Measurements from ENCODE around the gene F12.
"Not testable (repeated sequence)": the region's sequence is repeated elsewhere in the genome, so short reads cannot be mapped to it uniquely, and the experiment has no call there.

F12 gene

GRCh38 chr5:177376107-177376506 is 33.3 kb downstream of the F12 start:
- H3K9me3 ChIP-seq (ENCODE audit: low read length): no peaks in the 10 kb centered on the region
- no peak overlapping the region for H3K4me3 ChIP-seq (ENCODE audit: low read depth, low read length, poor library complexity, severe bottlenecking)
- no peak for TF ChIP-seq EZH2 (IDR thresholded peaks at IDR 0.05; ENCODE audit: borderline replicate concordance, low read length)
- TF ChIP-seq CTCF (IDR thresholded peaks at IDR 0.05; ENCODE audit: low read length): no peak
- H4K20me1 ChIP-seq (ENCODE audit: insufficient read depth, low read length): no peaks in the 10 kb centered on the region
- no peak overlapping the region for H3K9ac ChIP-seq (ENCODE audit: low read length)
- H3K36me3 ChIP-seq (ENCODE audit: insufficient read depth, low read length): peaks cover 12% of the 10 kb centered on the region
- no peak overlapping the region for H3K27ac ChIP-seq (ENCODE audit: low read depth, low read length, poor library complexity, severe bottlenecking)
- no peak overlapping the region for H3K4me2 ChIP-seq (ENCODE audit: low read length)
- no peaks in the 10 kb centered on the region for H3K79me2 ChIP-seq (ENCODE audit: insufficient read depth, low read length)
- H3K27me3 ChIP-seq (ENCODE audit: insufficient read depth, low read length): no peaks in the 10 kb centered on the region
- peaks cover 6% of the 10 kb centered on the region for H3K4me1 ChIP-seq (ENCODE audit: insufficient read depth, low read length, severe bottlenecking)
- no peaks in the 10 kb centered on the region for H3K9me2 ChIP-seq (ENCODE audit: low read depth, low read length)
- H2AFZ ChIP-seq (ENCODE audit: low read length): no peak overlapping the region
- H3F3A ChIP-seq (ENCODE audit: insufficient read depth, low read length): no peaks in the 10 kb centered on the region

DNA sequence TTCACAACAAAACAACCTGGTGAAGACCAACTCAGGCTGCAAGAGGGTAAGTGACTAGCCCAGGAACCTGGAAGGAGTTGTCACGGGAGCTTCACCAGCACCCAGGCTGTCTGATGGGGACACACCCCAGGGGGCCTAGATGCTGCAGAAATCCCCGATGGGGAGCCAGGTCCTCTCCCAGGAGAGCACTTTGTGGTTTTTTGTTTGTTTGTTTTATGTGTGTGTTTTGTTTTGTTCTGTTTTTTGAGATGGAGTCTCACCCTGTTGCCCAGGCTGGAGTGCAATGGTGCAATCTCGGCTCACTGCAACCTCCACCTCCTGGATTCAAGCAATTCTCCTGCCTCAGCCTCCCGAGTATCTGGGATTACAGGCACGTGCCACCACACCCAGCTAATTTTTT is 33.8 kb downstream of the F12 start:
- not testable (repeated sequence) for H3K9ac ChIP-seq (ENCODE audit: low read length); H3K27me3 ChIP-seq (ENCODE audit: insufficient read depth, low read length); H3K27ac ChIP-seq (ENCODE audit: low read depth, low read length, poor library complexity, severe bottlenecking); H3K9me2 ChIP-seq (ENCODE audit: low read depth, low read length); H2AFZ ChIP-seq (ENCODE audit: low read length); H3K9me3 ChIP-seq (ENCODE audit: low read length); H3K4me2 ChIP-seq (ENCODE audit: low read length); H3F3A ChIP-seq (ENCODE audit: insufficient read depth, low read length); H3K4me3 ChIP-seq (ENCODE audit: low read depth, low read length, poor library complexity, severe bottlenecking); H4K20me1 ChIP-seq (ENCODE audit: insufficient read depth, low read length); H3K4me1 ChIP-seq (ENCODE audit: insufficient read depth, low read length, severe bottlenecking); H3K79me2 ChIP-seq (ENCODE audit: insufficient read depth, low read length)
- H3K36me3 ChIP-seq (ENCODE audit: insufficient read depth, low read length): peaks cover 12% of the 10 kb centered on the region

- no peak overlapping the region for H3K27ac ChIP-seq (ENCODE audit: low read depth, low read length, poor library complexity, severe bottlenecking)
- H3K4me3 ChIP-seq (ENCODE audit: low read depth, low read length, poor library complexity, severe bottlenecking): no peak overlapping the region
- no peaks in the 10 kb centered on the region for H3K9me2 ChIP-seq (ENCODE audit: low read depth, low read length)
- no peak overlapping the region for H3K4me2 ChIP-seq (ENCODE audit: low read length)
- H3K9me3 ChIP-seq (ENCODE audit: low read length): no peaks in the 10 kb centered on the region
- no peak overlapping the region for H3K9ac ChIP-seq (ENCODE audit: low read length)
- H3K27me3 ChIP-seq (ENCODE audit: insufficient read depth, low read length): no peaks in the 10 kb centered on the region
- H3K4me1 ChIP-seq (ENCODE audit: insufficient read depth, low read length, severe bottlenecking): peaks cover 20% of the 10 kb centered on the region
- no peaks in the 10 kb centered on the region for H3K79me2 ChIP-seq (ENCODE audit: insufficient read depth, low read length)
- H3F3A ChIP-seq (ENCODE audit: insufficient read depth, low read length): no peaks in the 10 kb centered on the region
- no peak overlapping the region for H2AFZ ChIP-seq (ENCODE audit: low read length)
- H4K20me1 ChIP-seq (ENCODE audit: insufficient read depth, low read length): no peaks in the 10 kb centered on the region
- TF ChIP-seq EZH2 (IDR thresholded peaks at IDR 0.05; ENCODE audit: borderline replicate concordance, low read length) (no peak), CTCF (IDR thresholded peaks at IDR 0.05; ENCODE audit: low read length) (no peak)
- peaks cover 12% of the 10 kb centered on the region for H3K36me3 ChIP-seq (ENCODE audit: insufficient read depth, low read length)
Observed at GRCh38 chr5:177374211-177374610, 35.2 kb downstream of the F12 start.

DNA sequence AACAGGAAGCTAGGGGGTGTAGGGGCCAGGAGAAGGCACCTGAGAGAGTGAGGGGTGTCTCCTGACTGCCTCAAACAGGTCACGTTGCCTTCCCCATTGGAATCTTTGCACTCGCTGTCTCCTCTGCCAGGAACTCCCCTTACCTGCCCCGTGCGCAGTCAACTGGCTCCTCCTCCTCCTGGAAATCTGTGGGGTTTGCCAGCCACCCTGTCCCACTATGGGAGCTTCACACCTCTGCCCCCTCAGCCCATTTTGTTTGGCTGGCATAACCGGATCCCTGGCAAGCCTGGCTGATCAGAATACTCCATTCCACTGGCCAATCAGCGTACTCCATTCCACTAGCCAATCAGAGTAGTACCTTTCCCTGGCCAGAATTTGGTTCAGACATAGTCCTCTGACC is 35.6 kb downstream of the F12 start:
- H3K4me2 ChIP-seq (ENCODE audit: low read length): no peak overlapping the region
- no peaks in the 10 kb centered on the region for H3K79me2 ChIP-seq (ENCODE audit: insufficient read depth, low read length)
- peaks cover 14% of the 10 kb centered on the region for H3K36me3 ChIP-seq (ENCODE audit: insufficient read depth, low read length)
- no peaks in the 10 kb centered on the region for H3F3A ChIP-seq (ENCODE audit: insufficient read depth, low read length)
- H3K27me3 ChIP-seq (ENCODE audit: insufficient read depth, low read length): no peaks in the 10 kb centered on the region
- H2AFZ ChIP-seq (ENCODE audit: low read length): no peak overlapping the region
- no peak overlapping the region for H3K27ac ChIP-seq (ENCODE audit: low read depth, low read length, poor library complexity, severe bottlenecking)
- TF ChIP-seq EZH2 (IDR thresholded peaks at IDR 0.05; ENCODE audit: borderline replicate concordance, low read length): no peak
- no peak for TF ChIP-seq CTCF (IDR thresholded peaks at IDR 0.05; ENCODE audit: low read length)
- H4K20me1 ChIP-seq (ENCODE audit: insufficient read depth, low read length): no peaks in the 10 kb centered on the region
- H3K4me3 ChIP-seq (ENCODE audit: low read depth, low read length, poor library complexity, severe bottlenecking): no peak overlapping the region
- H3K9me2 ChIP-seq (ENCODE audit: low read depth, low read length): no peaks in the 10 kb centered on the region
- no peaks in the 10 kb centered on the region for H3K9me3 ChIP-seq (ENCODE audit: low read length)
- no peak overlapping the region for H3K9ac ChIP-seq (ENCODE audit: low read length)
- peaks cover 23% of the 10 kb centered on the region for H3K4me1 ChIP-seq (ENCODE audit: insufficient read depth, low read length, severe bottlenecking)

All from OCI-LY1 (cell line).